Subcutaneous abdominal adipose tissue (tissue), 5 donors: ENCODE data around the gene NEB.
A peak's percentile ranks its signal among the peaks of the same experiment; 100 is the strongest.
"Not testable (repeated sequence)": the region's sequence is repeated elsewhere in the genome, so short reads cannot be mapped to it uniquely, and the experiment has no call there.

Experiments used
- H3K27ac ChIP-seq: one replicate; pipeline ENCODE4 v1.7.0; 2013; ENCODE audit warnings: low read depth, mild to moderate bottlenecking, inconsistent platforms, low read length, moderate library complexity
- H3K27me3 ChIP-seq, 5 donors: one replicate each; pipeline ENCODE4 v1.7.0; 2013; ENCODE audit warnings: low read length in 5 of 5, inconsistent platforms in 1 of 5; ENCODE audit not compliant: control insufficient read depth in 5 of 5, insufficient read depth in 4 of 5
- H3K36me3 ChIP-seq, 5 donors: one replicate each; pipeline ENCODE4 v1.7.0; 2013; ENCODE audit warnings: low read length in 5 of 5; ENCODE audit not compliant: control insufficient read depth in 5 of 5, insufficient read depth in 5 of 5
- H3K4me1 ChIP-seq, 5 donors: one replicate each; pipeline ENCODE4 v1.7.0; 2013; ENCODE audit warnings: low read length in 5 of 5, mild to moderate bottlenecking in 3 of 5, moderate library complexity in 1 of 5; ENCODE audit not compliant: control insufficient read depth in 5 of 5, insufficient read depth in 5 of 5
- H3K4me3 ChIP-seq, 5 donors: one replicate each; pipeline ENCODE4 v1.7.0; 2013; ENCODE audit warnings: low read length in 5 of 5, low read depth in 1 of 5
- H3K9ac ChIP-seq, 5 donors: one replicate each; pipeline ENCODE4 v1.7.0; 2013; ENCODE audit warnings: low read length in 5 of 5, mild to moderate bottlenecking in 4 of 5, moderate library complexity in 3 of 5
- H3K9me3 ChIP-seq, 5 donors: one replicate each; pipeline ENCODE4 v1.7.0; 2013; ENCODE audit warnings: low read length in 5 of 5; ENCODE audit not compliant: control insufficient read depth in 5 of 5
- donor health status: healthy.
- donor health status: healthy.
- donor health status: healthy.
- donor health status: healthy.
- donor health status: healthy.

Gene NEB

GRCh38 chr2:151644580-151644979, 89.7 kb downstream of the NEB start:
- Histone ChIP-seq H3K9me3 (peaks cover 0 to 11% (median 5%) of the 10 kb centered on the region in 5 donors), H3K36me3 (no peaks in the 10 kb centered on the region), H3K4me1 (no peaks in the 10 kb centered on the region), H3K9ac (no peak overlapping the region), H3K27me3 (no peaks in the 10 kb centered on the region), H3K4me3 (no peak overlapping the region), H3K27ac (no peak overlapping the region)

GRCh38 chr2:151641895-151642294, 92.4 kb downstream of the NEB start:
- not testable (repeated sequence) for H3K27ac ChIP-seq, H3K36me3 ChIP-seq, H3K9ac ChIP-seq, H3K9me3 ChIP-seq, H3K27me3 ChIP-seq, H3K4me3 ChIP-seq
- H3K4me1 ChIP-seq: peaks cover 0 to 18% (median 13%) of the 10 kb centered on the region in 5 donors

GRCh38 chr2:151640087-151640486, 94.2 kb downstream of the NEB start:
- peaks cover 0 to 19% (median 13%) of the 10 kb centered on the region in 5 donors for H3K4me1 ChIP-seq
- H3K27me3 ChIP-seq: no peaks in the 10 kb centered on the region
- H3K9ac ChIP-seq: no peak overlapping the region
- peaks cover 2 to 7% (median 4%) of the 10 kb centered on the region in 5 donors for H3K9me3 ChIP-seq
- H3K27ac ChIP-seq: no peak overlapping the region
- no peak overlapping the region for H3K4me3 ChIP-seq
- H3K36me3 ChIP-seq: no peaks in the 10 kb centered on the region

GRCh38 chr2:151638990-151639389, 95.3 kb downstream of the NEB start:
- Histone ChIP-seq H3K36me3 (no peaks in the 10 kb centered on the region), H3K9me3 (peaks cover 2 to 12% (median 9%) of the 10 kb centered on the region in 5 donors), H3K4me1 (peaks cover 0 to 19% (median 13%) of the 10 kb centered on the region in 5 donors), H3K27ac (no peak overlapping the region), H3K9ac (no peak overlapping the region), H3K4me3 (no peak overlapping the region), H3K27me3 (no peaks in the 10 kb centered on the region)

GRCh38 chr2:151638191-151638933, 95.9 kb downstream of the NEB start:
- peaks cover 2 to 12% (median 9%) of the 10 kb centered on the region in 5 donors for H3K9me3 ChIP-seq
- no peak overlapping the region for H3K9ac ChIP-seq
- H3K36me3 ChIP-seq: no peaks in the 10 kb centered on the region
- no peak overlapping the region for H3K27ac ChIP-seq
- H3K27me3 ChIP-seq: no peaks in the 10 kb centered on the region
- peaks cover 0 to 19% (median 13%) of the 10 kb centered on the region in 5 donors for H3K4me1 ChIP-seq
- H3K4me3 ChIP-seq: peak overlapping the region in 1 of 5 donors; percentile 50

- no peaks in the 10 kb centered on the region for H3K27me3 ChIP-seq
- no peak overlapping the region for H3K27ac ChIP-seq
- H3K9me3 ChIP-seq: peaks cover 2 to 12% (median 9%) of the 10 kb centered on the region in 5 donors
- H3K36me3 ChIP-seq: no peaks in the 10 kb centered on the region
- H3K9ac ChIP-seq: no peak overlapping the region
- no peak overlapping the region for H3K4me3 ChIP-seq
- peaks cover 0 to 19% (median 13%) of the 10 kb centered on the region in 5 donors for H3K4me1 ChIP-seq
Measured at GRCh38 chr2:151637271-151637781, 97.0 kb downstream of the NEB start.

GRCh38 chr2:151634736-151635467, 99.4 kb downstream of the NEB start:
- Histone ChIP-seq H3K4me1 (peaks cover 0 to 19% (median 13%) of the 10 kb centered on the region in 5 donors), H3K36me3 (no peaks in the 10 kb centered on the region), H3K4me3 (no peak overlapping the region), H3K9me3 (peaks cover 2 to 12% (median 9%) of the 10 kb centered on the region in 5 donors), H3K9ac (no peak overlapping the region), H3K27ac (no peak overlapping the region), H3K27me3 (no peaks in the 10 kb centered on the region)

- Histone ChIP-seq H3K27ac (no peak overlapping the region), H3K4me3 (no peak overlapping the region), H3K9ac (no peak overlapping the region), H3K9me3 (peaks cover 2 to 12% (median 9%) of the 10 kb centered on the region in 5 donors), H3K36me3 (no peaks in the 10 kb centered on the region), H3K4me1 (peaks cover 0 to 13% (median 8%) of the 10 kb centered on the region in 5 donors), H3K27me3 (no peaks in the 10 kb centered on the region)
Measured at GRCh38 chr2:151632993-151633565, 101.2 kb downstream of the NEB start.

GRCh38 chr2:151630372-151630771, 103.9 kb downstream of the NEB start:
- Histone ChIP-seq H3K4me1 (no peaks in the 10 kb centered on the region), H3K4me3 (no peak overlapping the region), H3K9me3 (peaks cover 0 to 8% (median 7%) of the 10 kb centered on the region in 5 donors), H3K27ac (no peak overlapping the region), H3K9ac (no peak overlapping the region), H3K36me3 (no peaks in the 10 kb centered on the region), H3K27me3 (no peaks in the 10 kb centered on the region)

- Histone ChIP-seq H3K36me3 (no peaks in the 10 kb centered on the region), H3K9ac (no peak overlapping the region), H3K27me3 (no peaks in the 10 kb centered on the region), H3K4me1 (no peaks in the 10 kb centered on the region), H3K9me3 (no peaks in the 10 kb centered on the region), H3K27ac (no peak overlapping the region), H3K4me3 (no peak overlapping the region)
Measured at GRCh38 chr2:151627353-151627752, 106.9 kb downstream of the NEB start.
